ENCODE results near the gene RETN. TPM values are rescaled to one million over a fixed set of nuclear protein-coding genes. Genes with fewer than 3 reads are reported as not detected.

Gene RETN
- total RNA-seq, 1 experiment from 2014 or later: not detected

DNA sequence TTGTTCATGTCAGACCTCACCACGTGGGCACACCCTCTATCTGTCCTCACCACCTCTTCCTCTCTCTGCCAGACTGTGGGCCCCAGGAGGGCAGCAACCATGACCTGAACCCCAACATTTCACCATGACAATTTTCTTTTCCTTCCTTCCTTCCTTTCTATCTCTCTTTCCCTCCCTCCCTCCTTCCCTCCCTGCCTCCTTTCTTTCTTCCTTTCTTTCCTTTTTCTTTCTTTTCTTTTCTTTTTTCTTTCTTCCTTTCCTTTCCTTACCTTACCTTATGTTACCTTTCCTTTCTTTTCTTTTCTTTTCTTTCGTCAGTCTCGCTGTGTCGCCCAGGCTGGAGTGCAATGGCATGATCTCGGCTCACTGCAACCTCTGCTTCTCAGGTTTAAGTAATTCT, 41.8 kb downstream of the RETN start:
- H3K27ac ChIP-seq (ENCODE audit: low read length): no peak overlapping the region
- H3K27me3 ChIP-seq (ENCODE audit: control insufficient read depth, insufficient read depth, low read length): no peaks in the 10 kb centered on the region
- no peak for TF ChIP-seq TCF7L2 (IDR thresholded peaks at IDR 0.05; ENCODE audit: low read depth, low read length)
- no peak for TF ChIP-seq CTCF (IDR thresholded peaks at IDR 0.05)
- TF ChIP-seq SIN3A (IDR thresholded peaks at IDR 0.05; ENCODE audit: borderline replicate concordance, insufficient read depth, low read depth, low read length): no peak
- TF ChIP-seq POLR2AphosphoS5 (IDR thresholded peaks at IDR 0.05; ENCODE audit: low read depth, low read length): no peak
- TF ChIP-seq, protein P1, sequence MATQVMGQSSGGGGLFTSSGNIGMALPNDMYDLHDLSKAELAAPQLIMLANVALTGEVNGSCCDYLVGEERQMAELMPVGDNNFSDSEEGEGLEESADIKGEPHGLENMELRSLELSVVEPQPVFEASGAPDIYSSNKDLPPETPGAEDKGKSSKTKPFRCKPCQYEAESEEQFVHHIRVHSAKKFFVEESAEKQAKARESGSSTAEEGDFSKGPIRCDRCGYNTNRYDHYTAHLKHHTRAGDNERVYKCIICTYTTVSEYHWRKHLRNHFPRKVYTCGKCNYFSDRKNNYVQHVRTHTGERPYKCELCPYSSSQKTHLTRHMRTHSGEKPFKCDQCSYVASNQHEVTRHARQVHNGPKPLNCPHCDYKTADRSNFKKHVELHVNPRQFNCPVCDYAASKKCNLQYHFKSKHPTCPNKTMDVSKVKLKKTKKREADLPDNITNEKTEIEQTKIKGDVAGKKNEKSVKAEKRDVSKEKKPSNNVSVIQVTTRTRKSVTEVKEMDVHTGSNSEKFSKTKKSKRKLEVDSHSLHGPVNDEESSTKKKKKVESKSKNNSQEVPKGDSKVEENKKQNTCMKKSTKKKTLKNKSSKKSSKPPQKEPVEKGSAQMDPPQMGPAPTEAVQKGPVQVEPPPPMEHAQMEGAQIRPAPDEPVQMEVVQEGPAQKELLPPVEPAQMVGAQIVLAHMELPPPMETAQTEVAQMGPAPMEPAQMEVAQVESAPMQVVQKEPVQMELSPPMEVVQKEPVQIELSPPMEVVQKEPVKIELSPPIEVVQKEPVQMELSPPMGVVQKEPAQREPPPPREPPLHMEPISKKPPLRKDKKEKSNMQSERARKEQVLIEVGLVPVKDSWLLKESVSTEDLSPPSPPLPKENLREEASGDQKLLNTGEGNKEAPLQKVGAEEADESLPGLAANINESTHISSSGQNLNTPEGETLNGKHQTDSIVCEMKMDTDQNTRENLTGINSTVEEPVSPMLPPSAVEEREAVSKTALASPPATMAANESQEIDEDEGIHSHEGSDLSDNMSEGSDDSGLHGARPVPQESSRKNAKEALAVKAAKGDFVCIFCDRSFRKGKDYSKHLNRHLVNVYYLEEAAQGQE (IDR thresholded peaks at IDR 0.05; ENCODE audit: insufficient read depth in 1 of 2, low read depth in 2 of 2, low read length in 1 of 2): no peak
- ChIA-PET POLR2A (no interaction called here), CTCF (no interaction called here)
- H3K4me1 ChIP-seq (ENCODE audit: control insufficient read depth, insufficient read depth, low read length): no peaks in the 10 kb centered on the region
- no peaks in the 10 kb centered on the region for H3K9me3 ChIP-seq (ENCODE audit: control insufficient read depth, insufficient read depth, low read depth, low read length)
- no peak overlapping the region for H3K4me3 ChIP-seq (ENCODE audit: low read depth in 2 of 2, low read length in 2 of 2)
- H3K36me3 ChIP-seq (ENCODE audit: control insufficient read depth, insufficient read depth, low read length): no peaks in the 10 kb centered on the region
- intact Hi-C loops (cut with micrococcal nuclease; ENCODE audit: unreplicated experiment): no loop called here
- ATAC-seq (no peak), DNase-seq (ENCODE audit: low read depth, low spot score) (no peak)
- in situ Hi-C loops (cut with HindIII; ENCODE audit: low pct_unique_long_range_greater_than_20kb, low sequenced_read_pairs): no loop called here
- no TSS peak for BruUV-seq (replicated peaks)

DNA sequence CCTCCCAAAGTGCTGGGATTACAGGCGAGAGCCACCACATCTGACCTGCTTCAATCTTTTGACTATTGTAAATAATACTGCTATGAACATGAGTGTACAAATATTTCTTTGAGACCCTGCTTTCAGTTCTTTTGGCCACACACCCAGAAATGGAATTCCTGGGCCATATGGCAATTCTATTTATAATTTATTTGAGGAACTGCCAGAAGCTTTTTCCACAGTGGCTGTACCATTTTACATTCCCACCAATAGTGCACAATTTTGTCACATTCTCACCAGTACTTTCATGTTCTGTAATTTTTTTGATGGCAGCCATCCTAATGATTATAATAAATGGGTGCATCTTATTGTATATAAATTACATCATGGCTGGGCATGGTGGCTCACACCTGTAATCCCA, 46.8 kb downstream of the RETN start:
- H3K4me3 ChIP-seq (ENCODE audit: low read depth in 2 of 2, low read length in 2 of 2): no peak overlapping the region
- in situ Hi-C loops (cut with HindIII; ENCODE audit: low pct_unique_long_range_greater_than_20kb, low sequenced_read_pairs) (no loop called here), intact Hi-C loops (cut with micrococcal nuclease; ENCODE audit: unreplicated experiment) (no loop called here)
- no peak for DNase-seq (ENCODE audit: low read depth, low spot score)
- H3K27ac ChIP-seq (ENCODE audit: low read length): no peak overlapping the region
- ChIA-PET CTCF (no interaction called here), POLR2A (no interaction called here)
- BruUV-seq (replicated peaks): no TSS peak
- no peaks in the 10 kb centered on the region for H3K9me3 ChIP-seq (ENCODE audit: control insufficient read depth, insufficient read depth, low read depth, low read length)
- TF ChIP-seq, protein P1 (IDR thresholded peaks at IDR 0.05; ENCODE audit: insufficient read depth in 1 of 2, low read depth in 2 of 2, low read length in 1 of 2): no peak
- no peak for TF ChIP-seq CTCF (IDR thresholded peaks at IDR 0.05)
- no peak for TF ChIP-seq POLR2AphosphoS5 (IDR thresholded peaks at IDR 0.05; ENCODE audit: low read depth, low read length)
- TF ChIP-seq SIN3A (IDR thresholded peaks at IDR 0.05; ENCODE audit: borderline replicate concordance, insufficient read depth, low read depth, low read length): no peak
- TF ChIP-seq TCF7L2 (IDR thresholded peaks at IDR 0.05; ENCODE audit: low read depth, low read length): no peak
- no peak for ATAC-seq
- H3K4me1 ChIP-seq (ENCODE audit: control insufficient read depth, insufficient read depth, low read length): no peaks in the 10 kb centered on the region
- H3K36me3 ChIP-seq (ENCODE audit: control insufficient read depth, insufficient read depth, low read length): no peaks in the 10 kb centered on the region
- H3K27me3 ChIP-seq (ENCODE audit: control insufficient read depth, insufficient read depth, low read length): no peaks in the 10 kb centered on the region
